ENCODE results near the gene DOC2B. TPM values are rescaled to one million over a fixed set of nuclear protein-coding genes. Genes with fewer than 3 reads are reported as not detected.
"Not testable (repeated sequence)": the region's sequence is repeated elsewhere in the genome, so short reads cannot be mapped to it uniquely, and the experiment has no call there.

DOC2B gene
- total RNA-seq, 1 donor from 2014 or later: 0.09 TPM

DNA sequence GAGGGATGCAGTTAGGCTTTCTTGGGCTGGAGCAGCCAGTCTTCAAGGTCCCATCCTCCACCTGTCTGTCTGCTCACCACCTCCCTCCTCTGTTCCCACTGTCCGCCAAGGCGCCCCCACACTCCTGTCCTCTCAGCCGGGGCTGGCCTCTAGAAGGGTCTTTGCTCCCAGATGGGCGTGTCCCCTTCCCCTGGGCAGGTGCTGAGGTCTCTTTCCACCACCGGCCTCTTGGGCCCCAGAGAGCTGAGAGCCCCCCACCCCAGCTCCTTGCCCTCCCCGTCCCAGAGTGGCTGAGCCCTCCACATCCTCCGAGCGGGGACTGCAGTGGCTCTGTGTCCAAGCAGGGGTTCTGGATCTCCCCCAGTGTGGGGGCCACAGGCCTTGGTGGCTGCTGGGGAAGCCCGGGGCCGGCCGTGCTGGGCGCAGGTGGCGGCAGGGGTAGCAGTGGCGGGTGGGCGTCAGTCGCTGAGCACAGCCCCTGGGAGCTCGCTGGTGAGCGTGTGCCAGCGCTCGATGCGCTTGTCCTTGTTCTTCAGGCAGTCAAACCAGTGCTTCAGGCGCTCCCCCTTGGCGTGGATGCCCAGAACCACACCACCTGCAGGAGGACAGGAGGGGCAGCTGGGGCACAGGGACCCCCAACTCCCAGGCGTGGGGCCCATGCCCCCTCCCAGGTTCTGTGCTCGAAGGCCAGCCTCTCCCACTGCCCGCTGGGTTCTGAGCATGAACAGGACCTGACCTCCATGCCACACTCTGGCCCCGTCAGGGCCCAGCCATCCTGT lies 34.3 kb downstream of the DOC2B start:
- intact Hi-C loops (cut with micrococcal nuclease): no loop called here

DNA sequence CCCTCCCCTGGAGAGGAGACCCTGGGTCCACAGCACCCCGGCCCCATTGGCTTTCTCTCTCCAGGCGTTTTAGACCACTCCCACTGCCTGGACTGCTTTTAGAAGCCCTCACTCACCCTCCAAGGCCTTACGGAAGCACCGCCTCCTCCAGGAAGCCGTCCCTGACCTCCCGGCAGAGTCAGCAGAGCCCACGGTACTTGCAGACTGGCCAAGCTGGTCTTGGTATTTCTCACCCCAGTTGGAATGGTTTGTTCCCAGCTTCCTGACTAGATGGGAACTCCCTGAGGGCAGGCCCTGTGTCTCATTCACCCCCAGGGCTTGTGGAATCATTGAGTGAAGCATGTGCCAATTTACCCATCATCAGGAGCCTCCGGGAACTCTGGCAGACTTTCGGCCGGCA lies 34.9 kb downstream of the DOC2B start:
- intact Hi-C loops (cut with micrococcal nuclease): no loop called here

DNA sequence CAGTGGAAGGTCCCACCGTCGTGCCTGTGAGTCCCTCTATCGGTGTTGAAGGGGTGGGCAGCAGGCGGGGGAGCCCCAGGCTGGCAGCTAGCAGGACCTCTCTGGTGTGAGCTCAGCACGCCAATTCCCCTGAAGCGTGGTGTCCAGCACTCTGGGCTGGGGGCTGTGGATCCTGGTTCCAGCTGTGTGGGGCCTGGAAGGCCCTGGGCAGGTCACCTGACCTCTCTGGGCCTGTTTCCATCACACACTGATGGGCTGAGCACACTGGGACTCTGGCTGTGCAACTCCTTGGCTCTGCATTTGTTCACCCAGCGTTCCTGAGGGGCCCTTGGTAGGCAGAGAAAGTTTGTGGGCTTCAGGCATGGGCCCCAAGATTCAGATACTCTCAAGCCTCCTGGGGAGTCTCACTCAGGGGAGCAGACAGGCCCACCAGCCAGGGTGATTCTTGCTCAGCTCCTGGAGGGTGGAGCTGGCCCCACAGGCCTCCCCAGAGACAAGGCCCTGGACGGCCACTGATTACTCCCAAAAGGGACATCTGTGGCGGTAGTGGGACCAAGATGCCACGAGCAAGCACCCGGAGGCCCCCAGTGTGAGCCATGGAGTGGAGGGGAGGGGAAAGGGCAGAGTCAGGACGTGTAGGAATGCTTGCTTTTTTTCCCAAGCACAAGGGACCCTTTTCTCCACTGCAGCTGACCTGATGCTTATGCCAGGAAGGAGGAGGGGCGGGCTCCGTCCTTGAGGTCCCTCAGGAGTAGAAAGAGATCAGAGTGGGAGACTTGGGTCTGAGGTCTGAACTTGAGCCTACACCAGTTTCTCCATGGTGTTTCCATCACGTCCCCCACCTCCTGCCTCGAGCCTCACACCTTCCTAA lies 35.5 kb downstream of the DOC2B start:
- intact Hi-C loops (cut with micrococcal nuclease): no loop called here

DNA sequence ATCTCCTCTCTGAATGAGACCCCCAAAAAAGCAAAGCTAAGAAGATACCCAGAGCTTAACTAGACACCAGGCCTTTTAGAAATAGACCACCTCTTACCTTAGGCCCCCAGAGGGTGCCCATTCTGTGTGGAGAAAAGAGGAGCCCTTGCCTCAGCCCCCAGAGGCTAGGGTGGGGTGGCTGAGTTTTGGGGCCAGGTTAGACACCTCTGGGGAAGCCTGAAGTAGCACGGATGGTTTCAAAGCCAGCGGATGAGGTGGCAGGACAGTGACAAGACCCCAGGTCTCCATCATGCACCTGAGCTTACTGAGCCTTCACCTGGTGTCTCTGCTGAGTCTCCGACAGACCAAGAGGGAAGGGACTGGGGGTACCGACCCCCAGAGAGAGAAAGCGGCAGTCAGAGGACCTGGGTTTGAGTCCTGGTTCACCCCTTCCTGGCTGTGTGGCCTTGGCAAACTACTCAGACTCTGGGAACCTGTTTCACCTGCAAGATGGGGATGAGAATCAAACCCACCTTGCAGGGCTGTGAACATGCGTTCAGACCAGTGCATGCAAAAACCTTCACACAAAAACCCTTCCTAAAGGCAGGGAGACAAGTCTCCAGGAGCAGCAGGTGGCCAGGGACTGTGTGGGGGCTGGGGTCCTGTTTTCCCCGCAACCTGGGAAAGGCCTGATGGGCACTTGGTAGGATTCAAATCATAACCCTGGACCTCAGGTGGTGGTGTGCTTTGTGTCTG lies 36.3 kb downstream of the DOC2B start:
- intact Hi-C loops (cut with micrococcal nuclease): loop anchor here (5.0 kb wide), 3 partner anchors 242 to 852 kb away; partner anchors contain the start of gene TIMM22

DNA sequence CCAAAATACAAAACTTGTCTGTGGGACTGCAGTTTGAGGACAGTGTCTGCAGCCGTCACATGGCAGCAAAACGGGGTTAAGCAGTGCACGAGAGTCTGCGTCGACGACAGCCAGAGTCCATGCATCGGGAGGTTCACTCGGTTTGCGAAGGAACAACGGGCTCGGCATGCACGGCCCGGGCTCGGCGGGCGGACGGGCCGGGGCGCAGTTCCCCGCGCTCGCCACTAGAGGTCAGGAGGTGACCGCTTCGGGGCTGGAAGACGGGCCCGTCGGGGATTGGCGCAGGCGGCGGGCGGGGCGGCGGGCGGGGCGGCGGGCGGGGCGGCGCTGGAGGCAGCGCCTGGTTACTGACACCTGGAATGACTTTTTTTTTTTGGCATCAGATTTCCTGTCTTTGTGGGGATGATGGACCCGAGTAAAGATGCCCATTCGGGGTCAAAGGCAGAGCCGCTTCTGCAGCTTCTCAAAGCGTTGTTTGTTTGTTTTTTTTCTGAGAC lies 37.6 kb downstream of the DOC2B start:
- intact Hi-C loops (cut with micrococcal nuclease): loop anchor here (5.0 kb wide), 3 partner anchors 243 to 853 kb away; partner anchors contain the start of gene TIMM22

DNA sequence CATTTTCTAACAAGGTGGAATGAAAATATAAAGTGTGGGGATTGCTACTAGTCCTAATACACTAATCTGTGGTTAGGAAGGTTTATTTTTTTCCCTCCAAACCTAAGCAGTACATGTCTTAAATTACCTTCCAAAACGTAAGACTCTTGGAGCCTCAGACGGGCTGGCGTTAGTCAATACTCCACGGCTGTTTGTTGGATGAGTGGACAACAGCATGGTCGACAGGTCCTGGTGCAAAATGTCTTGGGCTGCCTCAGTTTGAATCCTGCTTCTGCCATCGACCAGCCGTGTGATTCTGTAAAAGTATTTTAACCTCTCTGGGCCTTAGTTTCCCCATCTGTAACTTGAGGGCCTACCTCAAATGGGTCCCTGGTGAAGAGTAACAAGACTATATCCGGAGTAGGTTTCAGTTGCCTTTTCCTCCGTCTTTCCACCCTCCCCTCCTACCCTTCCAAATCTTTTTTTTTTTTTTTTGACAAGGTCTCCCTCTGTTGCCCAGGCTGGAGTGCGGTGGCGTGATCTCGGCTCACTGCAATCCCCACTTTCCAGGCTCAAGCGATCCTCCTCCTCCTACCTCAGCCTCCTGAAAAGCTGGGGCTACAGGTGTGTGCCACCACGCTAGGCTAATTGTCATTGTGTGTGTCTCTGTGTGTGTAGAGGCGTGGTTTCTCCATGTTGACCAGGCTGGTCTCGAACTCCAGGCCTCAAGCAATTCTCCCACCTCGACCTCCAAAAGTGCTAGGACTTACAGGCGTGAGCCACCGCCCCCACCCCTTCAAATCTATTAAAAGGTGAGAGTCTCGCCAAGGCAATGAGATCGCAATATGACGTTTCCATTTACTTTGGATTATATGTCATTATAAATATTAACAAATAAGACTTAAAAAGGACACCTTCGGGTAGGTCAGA lies 38.3 kb downstream of the DOC2B start:
- intact Hi-C loops (cut with micrococcal nuclease): loop anchor here (5.0 kb wide), 3 partner anchors 244 to 854 kb away; partner anchors contain the start of gene TIMM22

DNA sequence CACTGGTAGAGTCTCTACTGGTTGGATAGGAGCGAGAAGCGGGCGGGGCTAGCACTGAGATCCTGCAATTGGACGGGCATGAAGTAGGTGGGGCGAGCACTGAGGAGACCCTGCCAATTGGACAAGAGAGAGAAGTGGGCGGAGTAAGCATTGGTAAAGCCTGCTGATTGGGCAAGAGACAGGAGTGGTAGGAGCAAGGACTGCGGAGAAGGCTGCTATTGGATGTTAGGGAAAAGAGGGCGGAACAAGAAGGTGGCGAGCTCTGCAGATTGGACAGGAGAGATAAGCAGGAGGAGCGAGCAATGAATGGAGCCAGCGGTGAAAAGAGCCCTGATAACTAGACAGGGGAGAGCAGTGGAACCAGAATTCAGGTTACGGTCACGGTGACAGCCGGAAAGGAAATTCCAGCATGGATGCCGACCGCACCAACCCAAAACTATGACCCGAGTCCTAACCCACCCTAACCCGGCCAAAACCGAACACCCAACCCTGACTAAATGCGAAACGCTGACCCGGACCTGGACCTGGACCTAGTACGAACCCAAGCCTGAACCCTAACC lies 39.3 kb downstream of the DOC2B start:
- intact Hi-C loops (cut with micrococcal nuclease): loop anchor here (5.0 kb wide), 3 partner anchors 245 to 855 kb away; partner anchors contain the start of gene TIMM22

DNA sequence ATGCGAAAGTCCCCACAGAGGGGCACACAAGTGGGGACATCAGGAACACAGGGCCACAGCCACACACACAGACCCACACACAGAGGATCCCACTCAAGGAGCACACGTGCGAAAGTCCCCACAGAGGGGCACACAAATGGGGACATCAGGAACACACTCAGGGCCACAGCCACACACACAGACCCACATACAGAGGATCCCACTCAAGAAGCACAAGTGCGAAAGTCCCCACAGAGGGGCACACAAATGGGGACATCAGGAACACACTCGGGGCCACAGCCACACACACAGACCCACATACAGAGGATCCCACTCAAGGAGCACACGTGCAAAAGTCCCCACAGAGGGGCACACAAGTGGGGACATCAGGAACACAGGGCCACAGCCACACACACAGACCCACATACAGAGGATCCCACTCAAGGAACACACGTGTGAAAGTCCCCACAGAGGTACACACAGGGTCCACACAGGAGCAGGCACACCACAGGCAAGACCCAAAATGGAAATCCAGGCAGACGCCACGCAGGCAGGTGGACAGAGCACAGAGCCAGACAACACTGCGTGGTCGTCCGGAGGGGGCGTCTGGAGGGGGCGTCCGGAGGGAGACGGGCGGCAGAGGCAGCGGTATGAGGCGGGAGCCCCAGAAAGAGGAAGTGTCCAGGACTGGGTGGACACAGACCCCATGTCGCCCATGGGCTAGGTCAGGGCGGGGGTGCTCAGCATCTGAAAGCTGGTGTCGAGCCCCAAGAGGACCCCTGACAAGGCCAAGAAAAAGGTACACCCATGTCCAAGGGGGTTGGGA lies 41.8 kb downstream of the DOC2B start:
- intact Hi-C loops (cut with micrococcal nuclease): loop anchor here (5.0 kb wide), 3 partner anchors 248 to 858 kb away; partner anchors contain the start of gene TIMM22

DNA sequence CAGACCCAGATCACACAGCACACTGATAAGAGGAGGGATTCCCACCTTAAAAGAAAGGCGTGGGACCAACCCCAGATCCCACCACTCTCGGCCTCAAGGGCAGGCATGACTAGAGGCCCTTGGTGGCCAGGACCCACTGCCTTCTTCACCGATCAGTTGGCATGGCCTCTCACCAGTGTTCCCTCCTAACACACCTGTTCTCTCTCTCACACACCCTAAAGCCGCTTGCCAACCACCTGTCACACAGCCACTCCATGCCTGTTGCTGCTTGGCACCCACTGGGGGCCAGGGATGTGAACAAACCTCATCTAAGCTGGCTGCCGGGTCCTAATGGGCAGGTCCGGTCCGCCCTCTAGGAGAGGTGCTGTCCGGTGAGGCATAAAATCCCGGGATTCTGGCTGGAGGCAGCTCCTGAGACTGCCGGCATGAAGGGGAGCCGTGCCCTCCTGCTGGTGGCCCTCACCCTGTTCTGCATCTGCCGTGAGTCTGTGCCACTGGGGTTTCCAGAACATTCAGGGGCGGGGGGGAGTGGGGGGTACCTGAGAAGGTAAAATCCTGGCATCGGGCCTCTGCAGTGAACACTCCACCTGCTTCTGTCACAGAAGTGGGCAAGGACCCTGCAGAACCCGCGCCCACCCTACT lies 44.2 kb downstream of the DOC2B start, which contains the start of gene SCGB1C2:
Gene SCGB1C2 (plus strand): TSS at position 404 of the 642 bp plus-strand sequence. CDS start 22 bp downstream, at position 426.
- intact Hi-C loops (cut with micrococcal nuclease): not testable (repeated sequence)

DNA sequence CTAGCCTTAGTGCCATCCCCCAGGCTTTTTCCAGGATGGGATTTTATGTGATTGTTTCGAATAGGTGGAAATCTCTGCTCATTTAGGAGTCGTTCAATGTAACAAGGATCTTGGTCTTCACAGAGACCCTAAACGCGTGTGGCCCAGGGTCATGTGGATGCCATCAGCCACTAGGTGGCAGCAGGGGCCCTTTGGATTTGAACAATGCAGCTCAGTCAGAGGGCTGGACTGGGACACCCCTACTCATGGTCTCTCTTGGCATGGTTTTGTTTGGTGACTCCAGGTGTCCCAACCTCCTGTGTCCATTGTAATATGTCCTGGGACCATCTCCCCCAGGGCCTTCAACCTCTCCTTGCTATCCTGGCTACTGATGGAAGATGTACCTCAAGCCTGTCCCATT lies 44.9 kb downstream of the DOC2B start:
- intact Hi-C loops (cut with micrococcal nuclease): not testable (repeated sequence)

DNA sequence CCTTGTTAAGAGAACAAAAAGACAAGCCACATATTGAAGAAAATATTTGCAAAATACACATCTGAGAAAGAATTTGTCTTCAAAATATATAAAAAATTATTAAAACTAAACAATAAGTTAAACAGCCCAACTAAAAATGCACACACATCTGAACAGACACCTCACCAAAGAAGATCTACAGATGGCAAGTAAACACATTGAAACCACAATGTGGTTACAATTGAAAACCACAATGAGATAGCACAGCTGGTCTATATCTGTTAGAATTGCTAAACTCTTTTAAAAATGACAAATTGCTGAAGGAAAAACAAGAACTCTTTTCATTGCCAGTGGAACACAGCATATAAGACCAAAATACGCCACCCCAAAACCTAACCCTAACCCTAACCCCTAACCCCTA lies 45.6 kb downstream of the DOC2B start:
- intact Hi-C loops (cut with micrococcal nuclease): not testable (repeated sequence)

DNA sequence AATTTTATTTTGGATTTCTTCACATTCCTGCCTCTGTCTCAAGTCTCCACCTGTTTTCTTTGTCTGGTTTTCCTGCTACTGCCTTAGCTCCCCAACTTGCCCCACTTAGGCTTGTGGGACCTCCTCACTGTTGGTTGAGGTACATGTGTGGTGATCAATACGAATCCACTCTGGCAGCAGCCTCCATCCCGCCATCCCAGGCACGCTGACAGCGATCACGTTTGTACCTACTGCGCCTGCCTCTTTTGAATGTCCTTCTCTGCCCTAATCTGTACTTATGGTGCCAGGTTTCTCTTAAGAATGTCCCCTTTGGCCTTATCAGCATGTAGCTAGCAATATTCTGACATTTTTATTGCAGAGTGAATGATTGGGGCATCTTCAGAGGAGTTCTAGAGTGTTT lies 46.4 kb downstream of the DOC2B start:
- intact Hi-C loops (cut with micrococcal nuclease): not testable (repeated sequence)

DNA sequence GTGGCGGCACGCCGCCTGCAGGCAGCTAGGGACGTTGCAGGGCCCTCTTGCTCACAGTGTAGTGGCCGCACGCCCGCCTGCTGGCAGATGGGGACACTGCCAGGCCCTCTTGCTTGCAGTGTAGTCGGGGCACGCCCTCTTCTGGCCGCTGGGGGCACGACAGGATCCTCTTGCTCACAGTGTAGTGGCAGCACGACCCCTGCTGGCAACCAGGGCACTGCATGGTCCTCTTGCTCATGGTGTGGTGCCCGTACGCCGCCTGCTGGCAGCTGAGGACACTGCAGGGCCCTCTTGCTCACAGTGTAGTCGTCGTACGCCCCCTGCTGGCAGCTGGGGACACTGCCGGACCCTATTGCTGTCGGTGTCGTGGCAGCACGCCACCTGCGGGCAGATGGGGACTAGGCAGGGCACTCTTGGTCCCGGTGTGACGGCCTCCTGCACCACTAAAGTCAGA lies 47.1 kb downstream of the DOC2B start:
- intact Hi-C loops (cut with micrococcal nuclease): not testable (repeated sequence)

DNA sequence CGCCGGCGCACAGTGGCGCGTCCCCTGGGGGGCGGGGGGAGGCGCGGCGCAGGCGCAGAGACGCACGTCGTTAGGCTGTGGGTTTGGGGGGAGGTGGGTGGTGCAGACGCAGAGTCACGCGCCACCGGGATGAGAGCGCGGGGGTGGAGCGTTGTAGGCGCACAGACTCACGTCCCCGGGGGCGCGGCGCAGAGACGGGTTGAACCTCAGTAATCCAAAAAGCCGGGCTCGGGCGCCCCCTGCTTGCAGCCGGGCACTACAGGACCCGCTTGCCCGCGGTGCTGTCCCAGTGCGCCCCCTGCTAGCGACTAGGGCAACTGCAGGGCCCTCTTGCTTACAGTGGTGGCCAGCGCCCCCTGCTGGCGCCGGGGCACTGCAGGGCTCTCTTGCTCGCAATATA lies 47.5 kb downstream of the DOC2B start:
- intact Hi-C loops (cut with micrococcal nuclease): not testable (repeated sequence)

DNA sequence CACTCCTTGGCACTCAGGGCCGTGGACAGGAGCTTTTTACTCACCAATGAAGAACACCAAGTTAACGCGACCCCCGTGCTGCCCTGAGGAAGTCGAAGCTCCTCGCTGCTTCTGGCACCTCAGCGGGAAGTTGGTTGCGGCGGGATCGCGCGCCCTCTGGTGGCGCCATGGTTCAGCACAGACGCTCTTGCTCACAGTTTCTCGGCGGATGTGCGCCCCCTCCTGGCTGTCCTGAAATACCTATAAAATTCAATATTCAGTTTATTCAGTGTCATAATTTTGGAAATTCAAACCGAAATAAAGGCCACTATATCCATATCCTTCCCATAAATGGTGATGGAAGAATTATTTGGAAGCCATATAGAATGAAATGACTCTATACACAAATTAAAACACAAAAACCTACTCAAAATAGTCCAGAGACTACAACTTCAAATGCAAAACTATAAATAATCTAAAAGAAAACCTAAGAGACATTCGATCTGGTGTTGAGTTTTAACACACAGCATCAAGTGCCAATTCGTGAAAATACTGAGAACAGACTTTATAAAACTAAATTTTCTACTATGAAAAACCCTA lies 63.0 kb downstream of the DOC2B start:
- intact Hi-C loops (cut with micrococcal nuclease): not testable (repeated sequence)

DNA sequence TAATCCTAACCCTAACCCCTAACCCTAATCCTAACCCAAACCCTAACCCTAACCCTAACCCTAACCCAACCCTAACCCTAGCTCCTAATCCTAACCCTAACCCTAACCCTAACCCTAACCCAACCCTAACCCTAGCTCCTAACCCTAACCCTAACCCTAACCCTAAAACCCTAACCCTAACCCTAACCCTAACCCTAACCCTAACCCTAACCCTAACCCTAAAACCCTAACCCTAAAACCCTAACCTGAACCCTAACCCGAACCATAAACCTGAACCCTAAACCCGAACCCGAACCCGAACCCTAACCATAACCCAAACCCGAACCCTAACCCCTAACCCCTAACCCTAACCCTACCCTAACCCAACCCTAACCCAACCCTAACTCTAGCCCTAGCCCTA lies 68.3 kb downstream of the DOC2B start:
- intact Hi-C loops (cut with micrococcal nuclease): not testable (repeated sequence)
